ENCODE measurements around the gene AKAP8.
A peak's percentile ranks its signal among the peaks of the same experiment; 100 is the strongest.
"Not testable (repeated sequence)": the region's sequence is repeated elsewhere in the genome, so short reads cannot be mapped to it uniquely, and the experiment has no call there.

AKAP8 gene

GRCh38 chr19:15418579-15419412 lies 39.2 kb upstream of the AKAP8 start, which contains the start of gene AKAP8L:
Gene AKAP8L (minus strand): TSS chr19:15418988. CDS start chr19:15418923, 65 bp downstream.
- H3K4me1 Mint-ChIP-seq, result peaks cover 38% of the 10 kb centered on the region
- H3K36me3 Mint-ChIP-seq (ENCODE audit: low read depth), result peaks cover 29% of the 10 kb centered on the region
- H3K27ac Mint-ChIP-seq, result peak within 1 kb of the TSS; percentile 98
- H3K9me3 Mint-ChIP-seq, result no peaks in the 10 kb centered on the region
- peak within 1 kb of the TSS; percentile 95 for H3K4me3 Mint-ChIP-seq
- no peaks in the 10 kb centered on the region for H3K27me3 Mint-ChIP-seq
- DNase-seq (peak; percentile 98), ATAC-seq (peak; percentile 98)

- H3K9me3 Mint-ChIP-seq, result no peaks in the 10 kb centered on the region
- ATAC-seq, result no peak
- peak overlapping the region; percentile 95 for H3K4me3 Mint-ChIP-seq
- peak overlapping the region; percentile 98 for H3K27ac Mint-ChIP-seq
- H3K36me3 Mint-ChIP-seq (ENCODE audit: low read depth), result peaks cover 26% of the 10 kb centered on the region
- DNase-seq, result no peak
- peaks cover 41% of the 10 kb centered on the region for H3K4me1 Mint-ChIP-seq
- H3K27me3 Mint-ChIP-seq, result no peaks in the 10 kb centered on the region
These were observed 38.6 kb upstream of the AKAP8 start for GRCh38 chr19:15418231-15418578.

GRCh38 chr19:15417699-15418098 lies 38.1 kb upstream of the AKAP8 start:
- Mint-ChIP-seq H3K36me3 (ENCODE audit: low read depth) (peaks cover 21% of the 10 kb centered on the region), H3K27me3 (no peaks in the 10 kb centered on the region), H3K4me3 (peak overlapping the region; percentile 95), H3K27ac (peak overlapping the region; percentile 98), H3K9me3 (no peaks in the 10 kb centered on the region), H3K4me1 (peaks cover 47% of the 10 kb centered on the region)
- no peak for ATAC-seq
- DNase-seq, result no peak

- ATAC-seq, result no peak
- no peak overlapping the region for H3K27ac Mint-ChIP-seq
- no peak for DNase-seq
- no peaks in the 10 kb centered on the region for H3K9me3 Mint-ChIP-seq
- H3K27me3 Mint-ChIP-seq, result no peaks in the 10 kb centered on the region
- H3K4me1 Mint-ChIP-seq, result peaks cover 38% of the 10 kb centered on the region
- H3K4me3 Mint-ChIP-seq, result no peak overlapping the region
- peaks cover 19% of the 10 kb centered on the region for H3K36me3 Mint-ChIP-seq (ENCODE audit: low read depth)
These were observed 33.2 kb upstream of the AKAP8 start for GRCh38 chr19:15412832-15413231.

- H3K27ac Mint-ChIP-seq, H3K9me3 Mint-ChIP-seq, H3K27me3 Mint-ChIP-seq, ATAC-seq, DNase-seq, H3K4me3 Mint-ChIP-seq: not testable (repeated sequence)
- Mint-ChIP-seq H3K4me1 (peaks cover 38% of the 10 kb centered on the region), H3K36me3 (ENCODE audit: low read depth) (peaks cover 21% of the 10 kb centered on the region)
These were observed 31.8 kb upstream of the AKAP8 start for GRCh38 chr19:15411351-15411750.

GRCh38 chr19:15404780-15405211 lies 25.2 kb upstream of the AKAP8 start:
- peaks cover 33% of the 10 kb centered on the region for H3K4me1 Mint-ChIP-seq
- H3K9me3 Mint-ChIP-seq, result no peaks in the 10 kb centered on the region
- H3K27ac Mint-ChIP-seq, result peak overlapping the region; percentile 5
- no peak for ATAC-seq
- no peak for DNase-seq
- H3K36me3 Mint-ChIP-seq (ENCODE audit: low read depth), result peaks cover 11% of the 10 kb centered on the region
- no peaks in the 10 kb centered on the region for H3K27me3 Mint-ChIP-seq
- H3K4me3 Mint-ChIP-seq, result no peak overlapping the region

- Mint-ChIP-seq H3K36me3 (ENCODE audit: low read depth) (peaks cover 10% of the 10 kb centered on the region), H3K27me3 (no peaks in the 10 kb centered on the region), H3K9me3 (no peaks in the 10 kb centered on the region), H3K27ac (peak overlapping the region; percentile 5), H3K4me1 (peaks cover 33% of the 10 kb centered on the region), H3K4me3 (no peak overlapping the region)
- DNase-seq, result no peak
- ATAC-seq, result no peak
These were observed 24.7 kb upstream of the AKAP8 start for GRCh38 chr19:15404097-15404779.

- ATAC-seq, result no peak
These were observed 23.6 kb upstream of the AKAP8 start for GRCh38 chr19:15403151-15403531.

GRCh38 chr19:15402411-15403150 lies 23.0 kb upstream of the AKAP8 start:
- Mint-ChIP-seq H3K4me1 (peaks cover 24% of the 10 kb centered on the region), H3K27me3 (no peaks in the 10 kb centered on the region), H3K4me3 (no peak overlapping the region), H3K27ac (no peak overlapping the region), H3K9me3 (no peaks in the 10 kb centered on the region), H3K36me3 (ENCODE audit: low read depth) (peaks cover 6% of the 10 kb centered on the region)
- no peak for ATAC-seq
- DNase-seq, result no peak

More at GRCh38 chr19:15403151-15403531, 23.6 kb upstream of the AKAP8 start:
- Mint-ChIP-seq H3K36me3 (ENCODE audit: low read depth) (peaks cover 7% of the 10 kb centered on the region), H3K9me3 (no peaks in the 10 kb centered on the region), H3K4me1 (peaks cover 29% of the 10 kb centered on the region), H3K27me3 (no peaks in the 10 kb centered on the region), H3K27ac (no peak overlapping the region), H3K4me3 (no peak overlapping the region)
- DNase-seq, result no peak

GRCh38 chr19:15401397-15401710 lies 21.8 kb upstream of the AKAP8 start:
- no peak overlapping the region for H3K27ac Mint-ChIP-seq
- H3K36me3 Mint-ChIP-seq (ENCODE audit: low read depth), result peaks cover 14% of the 10 kb centered on the region
- H3K27me3 Mint-ChIP-seq, result no peaks in the 10 kb centered on the region
- H3K9me3 Mint-ChIP-seq, result no peaks in the 10 kb centered on the region
- H3K4me3 Mint-ChIP-seq, result no peak overlapping the region
- H3K4me1 Mint-ChIP-seq, result peaks cover 17% of the 10 kb centered on the region
- DNase-seq (no peak), ATAC-seq (no peak)

GRCh38 chr19:15400521-15401396 lies 21.2 kb upstream of the AKAP8 start:
- no peaks in the 10 kb centered on the region for H3K27me3 Mint-ChIP-seq
- H3K4me1 Mint-ChIP-seq, result peaks cover 17% of the 10 kb centered on the region
- H3K27ac Mint-ChIP-seq, result no peak overlapping the region
- DNase-seq (no peak), ATAC-seq (no peak)
- peaks cover 18% of the 10 kb centered on the region for H3K36me3 Mint-ChIP-seq (ENCODE audit: low read depth)
- no peaks in the 10 kb centered on the region for H3K9me3 Mint-ChIP-seq
- H3K4me3 Mint-ChIP-seq, result no peak overlapping the region

- H3K27ac Mint-ChIP-seq, result no peak overlapping the region
- DNase-seq (no peak), ATAC-seq (no peak)
- no peaks in the 10 kb centered on the region for H3K27me3 Mint-ChIP-seq
- peaks cover 18% of the 10 kb centered on the region for H3K36me3 Mint-ChIP-seq (ENCODE audit: low read depth)
- no peaks in the 10 kb centered on the region for H3K9me3 Mint-ChIP-seq
- H3K4me3 Mint-ChIP-seq, result no peak overlapping the region
- H3K4me1 Mint-ChIP-seq, result peaks cover 15% of the 10 kb centered on the region
These were observed 20.0 kb upstream of the AKAP8 start for GRCh38 chr19:15399635-15400034.

- H3K27ac Mint-ChIP-seq, result no peak overlapping the region
- ATAC-seq, result no peak
- no peaks in the 10 kb centered on the region for H3K9me3 Mint-ChIP-seq
- no peaks in the 10 kb centered on the region for H3K27me3 Mint-ChIP-seq
- peaks cover 11% of the 10 kb centered on the region for H3K4me1 Mint-ChIP-seq
- DNase-seq, result no peak
- H3K36me3 Mint-ChIP-seq (ENCODE audit: low read depth), result peaks cover 19% of the 10 kb centered on the region
- no peak overlapping the region for H3K4me3 Mint-ChIP-seq
These were observed 19.6 kb upstream of the AKAP8 start for GRCh38 chr19:15399234-15399515.

- Mint-ChIP-seq H3K36me3 (ENCODE audit: low read depth) (peaks cover 24% of the 10 kb centered on the region), H3K27me3 (no peaks in the 10 kb centered on the region)
These were observed 19.1 kb upstream of the AKAP8 start for GRCh38 chr19:15398501-15399233.

More at GRCh38 chr19:15398501-15399233, 19.1 kb upstream of the AKAP8 start:
- H3K4me1 Mint-ChIP-seq, result peaks cover 10% of the 10 kb centered on the region
- DNase-seq (no peak), ATAC-seq (no peak)
- no peak overlapping the region for H3K4me3 Mint-ChIP-seq
- no peaks in the 10 kb centered on the region for H3K9me3 Mint-ChIP-seq
- H3K27ac Mint-ChIP-seq, result no peak overlapping the region

Data from activated naive CD8-positive, alpha-beta T cell treated with anti-CD3 and anti-CD28 coated beads, Interleukin-2, amount 50 U/mL, for 24 hours (primary cell).